Trophoblast cell (in vitro differentiated cells and primary cell): ENCODE data around the gene NEBL.
A peak's percentile ranks its signal among the peaks of the same experiment; 100 is the strongest.

ENCODE experiments used
- DNase-seq, 2 donors: peaks; one replicate each; pipeline ENCODE4 v3.0.0-alpha.2; 2016
- H2AFZ ChIP-seq: 2 replicates; pipeline ENCODE4 v1.6.1; 2013; ENCODE audit warnings: low read length, moderate library complexity, mild to moderate bottlenecking; ENCODE audit not compliant: insufficient read depth, poor library complexity
- H2AK5ac ChIP-seq: 2 replicates; pipeline ENCODE4 v1.6.1; 2013; ENCODE audit warnings: mild to moderate bottlenecking, low read length
- H2BK120ac ChIP-seq: 2 replicates; pipeline ENCODE4 v1.6.1; 2013; ENCODE audit warnings: low read length, mild to moderate bottlenecking, moderate library complexity; ENCODE audit not compliant: insufficient read depth, poor library complexity
- H2BK12ac ChIP-seq: 2 replicates; pipeline ENCODE4 v1.6.1; 2013; ENCODE audit warnings: mild to moderate bottlenecking, low read length, moderate library complexity
- H2BK5ac ChIP-seq: 2 replicates; pipeline ENCODE4 v1.6.1; 2013; ENCODE audit warnings: low read length, low read depth, moderate library complexity, mild to moderate bottlenecking; ENCODE audit not compliant: poor library complexity
- H3K14ac ChIP-seq: 2 replicates; pipeline ENCODE4 v1.6.1; 2013; ENCODE audit warnings: mild to moderate bottlenecking, low read length
- H3K18ac ChIP-seq: 2 replicates; pipeline ENCODE4 v1.6.1; 2013; ENCODE audit warnings: mild to moderate bottlenecking, low read length
- H3K23ac ChIP-seq: 2 replicates; pipeline ENCODE4 v1.6.1; 2013; ENCODE audit warnings: low read length
- H3K27ac ChIP-seq: 2 replicates; pipeline ENCODE4 v1.5.1; 2013; ENCODE audit warnings: low read depth, mild to moderate bottlenecking, inconsistent platforms, low read length, moderate library complexity
- H3K27me3 ChIP-seq: 2 replicates; pipeline ENCODE4 v1.6.1; 2013; ENCODE audit warnings: inconsistent platforms, mild to moderate bottlenecking, low read length, moderate library complexity; ENCODE audit not compliant: insufficient read depth
- H3K36me3 ChIP-seq, 2 experiments: 1 replicate in 1 of 2; 2 replicates in 1 of 2; pipeline ENCODE4 v1.6.1; 2013; ENCODE audit warnings: low read length in 2 of 2, mild to moderate bottlenecking in 2 of 2, moderate library complexity in 1 of 2; ENCODE audit not compliant: insufficient read depth in 2 of 2, control insufficient read depth in 1 of 2
- H3K4ac ChIP-seq: 2 replicates; pipeline ENCODE4 v1.6.1; 2013; ENCODE audit warnings: low read depth, mild to moderate bottlenecking, low read length, moderate library complexity
- H3K4me1 ChIP-seq, 2 experiments: 1 replicate in 1 of 2; 2 replicates in 1 of 2; pipeline ENCODE4 v1.6.1; 2013; ENCODE audit warnings: low read length in 2 of 2, mild to moderate bottlenecking in 2 of 2, moderate library complexity in 1 of 2; ENCODE audit not compliant: insufficient read depth in 2 of 2, control insufficient read depth in 1 of 2
- H3K4me2 ChIP-seq: 2 replicates; pipeline ENCODE4 v1.6.1; 2013; ENCODE audit warnings: inconsistent platforms, mild to moderate bottlenecking, low read length, moderate library complexity
- H3K4me3 ChIP-seq: 2 replicates; pipeline ENCODE4 v1.5.1; 2013; ENCODE audit warnings: mild to moderate bottlenecking, low read depth, low read length, inconsistent platforms
- H3K79me1 ChIP-seq: one replicate; pipeline ENCODE4 v1.6.1; 2013; ENCODE audit warnings: low read length
- H3K79me2 ChIP-seq: 2 replicates; pipeline ENCODE4 v1.6.1; 2013; ENCODE audit warnings: low read length, mild to moderate bottlenecking; ENCODE audit not compliant: control insufficient read depth, insufficient read depth, poor library complexity
- H3K9ac ChIP-seq: 2 replicates; pipeline ENCODE4 v1.6.1; 2013; ENCODE audit warnings: mild to moderate bottlenecking, low read length
- H3K9me3 ChIP-seq: 2 replicates; pipeline ENCODE4 v1.6.1; 2013; ENCODE audit warnings: low read depth, mild to moderate bottlenecking, control low read depth, inconsistent platforms, low read length; ENCODE audit not compliant: insufficient read depth
- H4K12ac ChIP-seq: 2 replicates; pipeline ENCODE4 v1.6.1; 2013; ENCODE audit warnings: low read depth, mild to moderate bottlenecking, low read length, moderate library complexity
- H4K8ac ChIP-seq: 2 replicates; pipeline ENCODE4 v1.6.1; 2013; ENCODE audit warnings: low read depth, mild to moderate bottlenecking, low read length, moderate library complexity
- H4K91ac ChIP-seq: one replicate; pipeline ENCODE4 v1.6.1; 2013; ENCODE audit warnings: low read depth, mild to moderate bottlenecking, low read length, moderate library complexity
- WGBS: extraction: QIAGEN DNeasy Blood & Tissue Kit; methylation state at CpG from one replicate; pipeline ENCODE4 v1.1.7; 2013; ENCODE audit warnings: missing lambda C conversion rate; ENCODE audit not compliant: insufficient read length, insufficient coverage; ENCODE audit errors: extremely low coverage; 5-methylcytosine and 5-hydroxymethylcytosine counted together

NEBL gene

GRCh38 chr10:20835335-20835734 lies 61.8 kb downstream of the NEBL start:
- H3K4me2 ChIP-seq: no peak overlapping the region
- no peaks in the 10 kb centered on the region for H3K79me1 ChIP-seq
- no CpG with 5 or more reads among the region's 4 CpGs for WGBS
- no peak for DNase-seq
- H3K4ac ChIP-seq: no peak overlapping the region
- no peak overlapping the region for H3K14ac ChIP-seq
- no peak overlapping the region for H2BK5ac ChIP-seq
- H4K91ac ChIP-seq: no peak overlapping the region
- H2BK12ac ChIP-seq: no peak overlapping the region
- no peak overlapping the region for H2AK5ac ChIP-seq
- H3K36me3 ChIP-seq: no peaks in the 10 kb centered on the region
- H4K12ac ChIP-seq: no peak overlapping the region
- no peaks in the 10 kb centered on the region for H3K4me1 ChIP-seq
- no peak overlapping the region for H2BK120ac ChIP-seq
- H3K23ac ChIP-seq: no peak overlapping the region
- H3K79me2 ChIP-seq: no peaks in the 10 kb centered on the region
- no peak overlapping the region for H2AFZ ChIP-seq
- no peaks in the 10 kb centered on the region for H3K9me3 ChIP-seq
- no peaks in the 10 kb centered on the region for H3K27me3 ChIP-seq
- no peak overlapping the region for H3K4me3 ChIP-seq
- H3K9ac ChIP-seq: no peak overlapping the region
- no peak overlapping the region for H4K8ac ChIP-seq
- H3K27ac ChIP-seq: no peak overlapping the region
- no peak overlapping the region for H3K18ac ChIP-seq

GRCh38 chr10:20834825-20835224 lies 62.3 kb downstream of the NEBL start:
- WGBS: no CpG with 5 or more reads among the region's 2 CpGs
- Histone ChIP-seq H3K4me1 (no peaks in the 10 kb centered on the region), H4K12ac (no peak overlapping the region), H4K91ac (no peak overlapping the region), H3K9ac (no peak overlapping the region), H3K79me2 (no peaks in the 10 kb centered on the region), H3K79me1 (no peaks in the 10 kb centered on the region), H3K23ac (no peak overlapping the region), H2AK5ac (no peak overlapping the region), H4K8ac (no peak overlapping the region), H3K27me3 (no peaks in the 10 kb centered on the region), H3K4me3 (no peak overlapping the region), H3K9me3 (no peaks in the 10 kb centered on the region), H2BK12ac (no peak overlapping the region), H3K4me2 (no peak overlapping the region), H3K14ac (no peak overlapping the region), H3K4ac (no peak overlapping the region), H2BK120ac (no peak overlapping the region), H2AFZ (no peak overlapping the region), H3K27ac (no peak overlapping the region), H2BK5ac (no peak overlapping the region), H3K18ac (no peak overlapping the region), H3K36me3 (no peaks in the 10 kb centered on the region)
- DNase-seq: no peak

GRCh38 chr10:20822825-20823224 lies 74.3 kb downstream of the NEBL start:
- H3K18ac ChIP-seq: no peak overlapping the region
- no peak overlapping the region for H3K4me2 ChIP-seq
- WGBS: no CpG with 5 or more reads among the region's 4 CpGs
- H4K12ac ChIP-seq: no peak overlapping the region
- H2BK12ac ChIP-seq: no peak overlapping the region
- no peaks in the 10 kb centered on the region for H3K4me1 ChIP-seq
- no peak overlapping the region for H2BK5ac ChIP-seq
- H3K79me1 ChIP-seq: no peaks in the 10 kb centered on the region
- H3K36me3 ChIP-seq: peaks cover 0 to 2% of the 10 kb centered on the region in 2 experiments
- H4K8ac ChIP-seq: no peak overlapping the region
- no peak overlapping the region for H3K4ac ChIP-seq
- no peak overlapping the region for H3K4me3 ChIP-seq
- no peak overlapping the region for H2AFZ ChIP-seq
- no peaks in the 10 kb centered on the region for H3K79me2 ChIP-seq
- H3K14ac ChIP-seq: no peak overlapping the region
- H4K91ac ChIP-seq: no peak overlapping the region
- no peaks in the 10 kb centered on the region for H3K9me3 ChIP-seq
- H3K27me3 ChIP-seq: no peaks in the 10 kb centered on the region
- H2AK5ac ChIP-seq: no peak overlapping the region
- no peak for DNase-seq
- H2BK120ac ChIP-seq: no peak overlapping the region
- no peak overlapping the region for H3K23ac ChIP-seq
- no peak overlapping the region for H3K27ac ChIP-seq
- H3K9ac ChIP-seq: no peak overlapping the region

- no peaks in the 10 kb centered on the region for H3K4me1 ChIP-seq
- 100% methylated on average over 2 of the region's 5 CpGs for WGBS
Measured at GRCh38 chr10:20817646-20818045, 79.5 kb downstream of the NEBL start.

More at GRCh38 chr10:20817646-20818045, 79.5 kb downstream of the NEBL start:
- H3K14ac ChIP-seq: no peak overlapping the region
- no peak overlapping the region for H3K4ac ChIP-seq
- no peak overlapping the region for H4K91ac ChIP-seq
- H3K23ac ChIP-seq: no peak overlapping the region
- H3K9me3 ChIP-seq: no peaks in the 10 kb centered on the region
- H2AK5ac ChIP-seq: no peak overlapping the region
- no peak overlapping the region for H3K9ac ChIP-seq
- no peak overlapping the region for H2BK5ac ChIP-seq
- no peak overlapping the region for H3K4me2 ChIP-seq
- H2AFZ ChIP-seq: no peak overlapping the region
- H2BK120ac ChIP-seq: no peak overlapping the region
- H2BK12ac ChIP-seq: no peak overlapping the region
- peak in 1 of 2 donors; percentile 34 for DNase-seq
- H3K18ac ChIP-seq: no peak overlapping the region
- no peak overlapping the region for H3K4me3 ChIP-seq
- H3K79me2 ChIP-seq: no peaks in the 10 kb centered on the region
- peaks cover 0 to 2% of the 10 kb centered on the region in 2 experiments for H3K36me3 ChIP-seq
- H4K12ac ChIP-seq: no peak overlapping the region
- H3K27ac ChIP-seq: no peak overlapping the region
- H3K79me1 ChIP-seq: no peaks in the 10 kb centered on the region
- no peaks in the 10 kb centered on the region for H3K27me3 ChIP-seq
- H4K8ac ChIP-seq: no peak overlapping the region
